Measurements from ENCODE around the gene MYBPH. TPM values are rescaled to one million over a fixed set of nuclear protein-coding genes. Genes with fewer than 3 reads are reported as not detected.

MYBPH gene
- polyA plus RNA-seq, 3 donors = 0.04 to 0.52 (median 0.16) TPM

DNA sequence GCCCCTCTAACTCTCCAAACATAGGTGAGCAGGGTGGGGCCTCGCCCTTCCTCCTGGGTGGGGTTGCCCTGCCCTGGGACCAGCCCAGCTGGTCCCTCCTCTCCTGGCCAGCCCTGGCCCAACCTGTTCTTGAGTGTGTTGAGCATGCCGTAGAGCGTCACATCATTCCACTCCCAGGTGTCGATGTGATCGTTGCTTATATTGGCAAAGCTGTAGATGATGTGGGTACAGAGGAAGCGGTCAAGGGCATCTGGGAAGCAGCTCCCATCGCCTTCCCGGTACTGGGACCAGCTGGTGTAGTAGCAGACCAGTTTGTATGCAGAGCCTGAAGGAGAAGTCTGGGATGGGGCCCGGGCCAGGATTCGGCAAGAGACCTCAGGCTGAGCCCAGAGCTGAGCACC, 9.4 kb upstream of the MYBPH start:
- Histone ChIP-seq H3K4me3 (replicated peaks in 1 of 3; ENCODE audit: low read depth in 2 of 3, low read length in 3 of 3) (no peak overlapping the region), H3K4me2 (replicated peaks; ENCODE audit: extremely low read depth, low read length, poor library complexity, severe bottlenecking) (no peak overlapping the region), H3K36me3 (replicated peaks in 1 of 2; ENCODE audit: control insufficient read depth in 1 of 2, insufficient read depth in 2 of 2, low read length in 2 of 2) (no peaks in the 10 kb centered on the region), H4K20me1 (ENCODE audit: insufficient read depth, low read length) (no peaks in the 10 kb centered on the region), H3K27me3 (ENCODE audit: control insufficient read depth in 2 of 2, insufficient read depth in 2 of 2, low read length in 2 of 2) (no peaks in the 10 kb centered on the region), H3K9me3 (replicated peaks in 1 of 2; ENCODE audit: control insufficient read depth in 1 of 2, insufficient read depth in 1 of 2, low read length in 2 of 2) (no peaks in the 10 kb centered on the region), H2AFZ (ENCODE audit: insufficient read depth, low read depth, low read length, poor library complexity, severe bottlenecking) (no peak overlapping the region), H3K9ac (ENCODE audit: insufficient read depth, low read length, poor library complexity, severe bottlenecking) (no peak overlapping the region), H3K27ac (ENCODE audit: low read depth in 1 of 2, low read length in 2 of 2) (no peak overlapping the region), H3K4me1 (ENCODE audit: control insufficient read depth in 1 of 2, insufficient read depth in 2 of 2, low read length in 2 of 2) (peaks cover 8 to 17% of the 10 kb centered on the region in 2 donors), H3K79me2 (ENCODE audit: insufficient read depth, low read length) (no peaks in the 10 kb centered on the region)
- intact Hi-C loops (cut with micrococcal nuclease) = no loop called here
- Mint-ChIP-seq H3K27me3 (ENCODE audit: low read depth in 3 of 3) (peaks cover 3 to 16% (median 10%) of the 10 kb centered on the region in 3 donors), H3K27ac (peak overlapping the region in 1 of 7 donors; percentile 55), H3K4me1 (peaks cover 27% of the 10 kb centered on the region), H3K9me3 (no peaks in the 10 kb centered on the region), H3K4me3 (peak overlapping the region in 1 of 2 donors; percentile 57), H3K36me3 (no peaks in the 10 kb centered on the region)
- 98% methylated on average over 6 of the region's 10 CpGs for WGBS (ENCODE audit: insufficient coverage)
- TF ChIP-seq, protein P1, sequence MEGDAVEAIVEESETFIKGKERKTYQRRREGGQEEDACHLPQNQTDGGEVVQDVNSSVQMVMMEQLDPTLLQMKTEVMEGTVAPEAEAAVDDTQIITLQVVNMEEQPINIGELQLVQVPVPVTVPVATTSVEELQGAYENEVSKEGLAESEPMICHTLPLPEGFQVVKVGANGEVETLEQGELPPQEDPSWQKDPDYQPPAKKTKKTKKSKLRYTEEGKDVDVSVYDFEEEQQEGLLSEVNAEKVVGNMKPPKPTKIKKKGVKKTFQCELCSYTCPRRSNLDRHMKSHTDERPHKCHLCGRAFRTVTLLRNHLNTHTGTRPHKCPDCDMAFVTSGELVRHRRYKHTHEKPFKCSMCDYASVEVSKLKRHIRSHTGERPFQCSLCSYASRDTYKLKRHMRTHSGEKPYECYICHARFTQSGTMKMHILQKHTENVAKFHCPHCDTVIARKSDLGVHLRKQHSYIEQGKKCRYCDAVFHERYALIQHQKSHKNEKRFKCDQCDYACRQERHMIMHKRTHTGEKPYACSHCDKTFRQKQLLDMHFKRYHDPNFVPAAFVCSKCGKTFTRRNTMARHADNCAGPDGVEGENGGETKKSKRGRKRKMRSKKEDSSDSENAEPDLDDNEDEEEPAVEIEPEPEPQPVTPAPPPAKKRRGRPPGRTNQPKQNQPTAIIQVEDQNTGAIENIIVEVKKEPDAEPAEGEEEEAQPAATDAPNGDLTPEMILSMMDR (IDR thresholded peaks at IDR 0.05) = no peak
- no peak for DNase-seq

DNA sequence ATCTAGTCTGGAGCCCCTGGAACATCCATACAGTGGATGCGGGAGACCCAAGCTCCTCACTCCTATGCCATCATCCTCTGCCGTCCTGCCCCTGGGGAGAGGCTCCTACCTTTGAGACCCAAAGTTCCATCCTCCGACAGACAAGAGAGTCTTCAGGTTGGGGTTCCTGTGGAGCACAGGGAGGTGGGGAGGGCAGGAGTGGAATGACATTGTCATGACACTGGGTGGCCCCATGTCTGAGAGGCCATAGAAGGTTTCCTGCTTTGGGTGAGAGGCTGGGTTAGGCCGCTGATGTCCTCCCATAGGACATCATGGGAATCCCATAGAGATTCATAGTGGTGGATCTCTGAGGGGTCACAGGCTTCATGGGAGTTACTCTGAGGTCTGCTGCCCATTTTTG, 8.8 kb upstream of the MYBPH start:
- TF ChIP-seq, protein P1 (IDR thresholded peaks at IDR 0.05) = no peak
- no peak overlapping the region for H3K4me3 Mint-ChIP-seq

More for the DNA sequence above, 8.8 kb upstream of the MYBPH start:
- no peak overlapping the region for H3K4me3 ChIP-seq (replicated peaks in 1 of 3; ENCODE audit: low read depth in 2 of 3, low read length in 3 of 3)
- H3K27ac ChIP-seq (ENCODE audit: low read depth in 1 of 2, low read length in 2 of 2) = no peak overlapping the region
- H3K27me3 Mint-ChIP-seq (ENCODE audit: low read depth in 3 of 3) = peaks cover 3 to 15% (median 10%) of the 10 kb centered on the region in 3 donors
- intact Hi-C loops (cut with micrococcal nuclease) = no loop called here
- H3K27ac Mint-ChIP-seq = no peak overlapping the region
- no peak overlapping the region for H3K4me2 ChIP-seq (replicated peaks; ENCODE audit: extremely low read depth, low read length, poor library complexity, severe bottlenecking)
- DNase-seq = no peak
- H3K36me3 Mint-ChIP-seq = no peaks in the 10 kb centered on the region
- H3K4me1 ChIP-seq (ENCODE audit: control insufficient read depth in 1 of 2, insufficient read depth in 2 of 2, low read length in 2 of 2) = peaks cover 8 to 17% of the 10 kb centered on the region in 2 donors
- H3K4me1 Mint-ChIP-seq = peaks cover 26% of the 10 kb centered on the region
- H3K79me2 ChIP-seq (ENCODE audit: insufficient read depth, low read length) = no peaks in the 10 kb centered on the region
- H2AFZ ChIP-seq (ENCODE audit: insufficient read depth, low read depth, low read length, poor library complexity, severe bottlenecking) = no peak overlapping the region
- H3K36me3 ChIP-seq (replicated peaks in 1 of 2; ENCODE audit: control insufficient read depth in 1 of 2, insufficient read depth in 2 of 2, low read length in 2 of 2) = no peaks in the 10 kb centered on the region
- H3K9me3 Mint-ChIP-seq = no peaks in the 10 kb centered on the region
- no peaks in the 10 kb centered on the region for H4K20me1 ChIP-seq (ENCODE audit: insufficient read depth, low read length)
- no peaks in the 10 kb centered on the region for H3K9me3 ChIP-seq (replicated peaks in 1 of 2; ENCODE audit: control insufficient read depth in 1 of 2, insufficient read depth in 1 of 2, low read length in 2 of 2)
- no peak overlapping the region for H3K9ac ChIP-seq (ENCODE audit: insufficient read depth, low read length, poor library complexity, severe bottlenecking)
- WGBS (ENCODE audit: insufficient coverage) = 90% methylated on average over 2 of the region's 4 CpGs
- H3K27me3 ChIP-seq (ENCODE audit: control insufficient read depth in 2 of 2, insufficient read depth in 2 of 2, low read length in 2 of 2) = no peaks in the 10 kb centered on the region
